ENCODE results near the gene FBXL7.

The FBXL7 gene

GRCh38 chr5:15463231-15463980, 36.6 kb upstream of the FBXL7 start:
- TF ChIP-seq CTCF (IDR thresholded peaks at IDR 0.05; ENCODE audit: insufficient read depth, low read length, missing control alignments): peak; percentile 27
- ChIA-PET POLR2A (no interaction called here), CTCF (interaction anchor here (0.8 to 3.2 kb wide), 10 partner anchors 23 to 994 kb away, joined by 3 to 69 read pairs (median 4); no protein-coding TSS in a partner anchor)
- DNase-seq (ENCODE audit: low read depth, low spot score): no peak
- no peak overlapping the region for H3K4me3 ChIP-seq (ENCODE audit: low read depth, low read length)

- no peak for DNase-seq (ENCODE audit: low read depth, low spot score)
- no peak for TF ChIP-seq CTCF (IDR thresholded peaks at IDR 0.05; ENCODE audit: insufficient read depth, low read length, missing control alignments)
- ChIA-PET POLR2A (no interaction called here), CTCF (interaction anchor here (0.8 to 1.8 kb wide), 2 partner anchors 11 to 524 kb away, joined by 3 to 5 read pairs; no protein-coding TSS in a partner anchor)
- H3K4me3 ChIP-seq (ENCODE audit: low read depth, low read length): no peak overlapping the region
These were observed 27.9 kb upstream of the FBXL7 start for GRCh38 chr5:15472116-15472515.

GRCh38 chr5:15474143-15474719, 25.7 kb upstream of the FBXL7 start:
- ChIA-PET POLR2A (no interaction called here), CTCF (interaction anchor here (1.2 kb wide), 1 partner anchor 521 kb away, joined by 5 read pairs; no protein-coding TSS in a partner anchor)
- TF ChIP-seq CTCF (IDR thresholded peaks at IDR 0.05; ENCODE audit: insufficient read depth, low read length, missing control alignments): no peak
- H3K4me3 ChIP-seq (ENCODE audit: low read depth, low read length): no peak overlapping the region
- no peak for DNase-seq (ENCODE audit: low read depth, low spot score)

GRCh38 chr5:15475367-15475766, 24.6 kb upstream of the FBXL7 start:
- TF ChIP-seq CTCF (IDR thresholded peaks at IDR 0.05; ENCODE audit: insufficient read depth, low read length, missing control alignments): no peak
- no peak for DNase-seq (ENCODE audit: low read depth, low spot score)
- no peak overlapping the region for H3K4me3 ChIP-seq (ENCODE audit: low read depth, low read length)
- CTCF ChIA-PET: no interaction called here
- POLR2A ChIA-PET: no interaction called here

- ChIA-PET POLR2A (no interaction called here), CTCF (no interaction called here)
- DNase-seq (ENCODE audit: low read depth, low spot score): no peak
- no peak overlapping the region for H3K4me3 ChIP-seq (ENCODE audit: low read depth, low read length)
- TF ChIP-seq CTCF (IDR thresholded peaks at IDR 0.05; ENCODE audit: insufficient read depth, low read length, missing control alignments): no peak
These were observed 23.0 kb upstream of the FBXL7 start for GRCh38 chr5:15476977-15477376.

- DNase-seq (ENCODE audit: low read depth, low spot score): no peak
- H3K4me3 ChIP-seq (ENCODE audit: low read depth, low read length): no peak overlapping the region
- POLR2A ChIA-PET: no interaction called here
- CTCF ChIA-PET: no interaction called here
- no peak for TF ChIP-seq CTCF (IDR thresholded peaks at IDR 0.05; ENCODE audit: insufficient read depth, low read length, missing control alignments)
These were observed 19.5 kb upstream of the FBXL7 start for GRCh38 chr5:15480436-15480835.
